ENCODE results near the gene PEX19. TPM values are rescaled to one million over a fixed set of nuclear protein-coding genes. Genes with fewer than 3 reads are reported as not detected.

The PEX19 gene
- total and polyA plus RNA-seq, 9 donors, result 38.9 to 139 (median 70.6) TPM

- TF ChIP-seq POLR2A (IDR thresholded peaks at IDR 0.05) (no peak), CTCF (IDR thresholded peaks at IDR 0.05) (no peak), EP300 (IDR thresholded peaks at IDR 0.05) (no peak)
- intact Hi-C loops (cut with DNase I), result loop anchor here in 3 of 4 donors (10.0 kb wide), 3 partner anchors 63 to 163 kb away; partner anchors contain the start of genes CASQ1 (in 2 of the 3) and IGSF8 (in 1 of the 3)
- WGBS, 3 donors, result 93 to 94% (median 94%) methylated on average over 7 of the region's 7 CpGs
- peaks cover 9% of the 10 kb centered on the region for H3K4me1 ChIP-seq (ENCODE audit: insufficient read depth)
- no peak for DNase-seq
- no peak overlapping the region for H3K4me3 ChIP-seq
- no peaks in the 10 kb centered on the region for H3K9me3 ChIP-seq
- H3K27me3 ChIP-seq, result no peaks in the 10 kb centered on the region
- H3K27ac ChIP-seq, result no peak overlapping the region
- H3K36me3 ChIP-seq, result no peaks in the 10 kb centered on the region
Observed at GRCh38 chr1:160258177-160258798, 26.6 kb downstream of the PEX19 start.

GRCh38 chr1:160257411-160258015 is 27.4 kb downstream of the PEX19 start:
- intact Hi-C loops (cut with DNase I), result loop anchor here in 3 of 4 donors (10.0 kb wide), 3 partner anchors 63 to 163 kb away; partner anchors contain the start of genes CASQ1 (in 2 of the 3) and IGSF8 (in 1 of the 3)
- no peaks in the 10 kb centered on the region for H3K27me3 ChIP-seq
- H3K27ac ChIP-seq, result no peak overlapping the region
- no peak overlapping the region for H3K4me3 ChIP-seq
- peaks cover 5% of the 10 kb centered on the region for H3K4me1 ChIP-seq (ENCODE audit: insufficient read depth)
- no peak for DNase-seq
- no peak for TF ChIP-seq POLR2A (IDR thresholded peaks at IDR 0.05)
- TF ChIP-seq EP300 (IDR thresholded peaks at IDR 0.05), result no peak
- TF ChIP-seq CTCF (IDR thresholded peaks at IDR 0.05), result no peak
- WGBS, 3 donors, result 91 to 97% (median 96%) methylated on average over 6 of the region's 6 CpGs
- no peaks in the 10 kb centered on the region for H3K36me3 ChIP-seq
- no peaks in the 10 kb centered on the region for H3K9me3 ChIP-seq

- TF ChIP-seq CTCF (IDR thresholded peaks at IDR 0.05) (no peak), POLR2A (IDR thresholded peaks at IDR 0.05) (no peak), EP300 (IDR thresholded peaks at IDR 0.05) (no peak)
- H3K9me3 ChIP-seq, result no peaks in the 10 kb centered on the region
- intact Hi-C loops (cut with DNase I), result loop anchor here in 3 of 4 donors (10.0 kb wide), 3 partner anchors 62 to 162 kb away; partner anchors contain the start of genes CASQ1 (in 2 of the 3) and IGSF8 (in 1 of the 3)
Observed at GRCh38 chr1:160256396-160257046, 28.4 kb downstream of the PEX19 start.

GRCh38 chr1:160255781-160256300 is 29.1 kb downstream of the PEX19 start:
- intact Hi-C loops (cut with DNase I), result loop anchor here in 3 of 4 donors (10.0 kb wide), 3 partner anchors 61 to 161 kb away; partner anchors contain the start of genes CASQ1 (in 2 of the 3) and IGSF8 (in 1 of the 3)
- peaks cover 5% of the 10 kb centered on the region for H3K4me1 ChIP-seq (ENCODE audit: insufficient read depth)
- DNase-seq, result no peak

More at GRCh38 chr1:160256396-160257046, 28.4 kb downstream of the PEX19 start:
- H3K4me1 ChIP-seq (ENCODE audit: insufficient read depth), result peaks cover 5% of the 10 kb centered on the region
- H3K27ac ChIP-seq, result no peak overlapping the region
- DNase-seq, result no peak
- H3K27me3 ChIP-seq, result no peaks in the 10 kb centered on the region
- H3K36me3 ChIP-seq, result no peaks in the 10 kb centered on the region
- 8 to 21% (median 10%) methylated on average over 3 of the region's 3 CpGs for WGBS, 3 donors
- no peak overlapping the region for H3K4me3 ChIP-seq

More at GRCh38 chr1:160255781-160256300, 29.1 kb downstream of the PEX19 start:
- H3K4me3 ChIP-seq, result no peak overlapping the region
- no peaks in the 10 kb centered on the region for H3K27me3 ChIP-seq
- no peaks in the 10 kb centered on the region for H3K9me3 ChIP-seq
- WGBS, 3 donors, result 60 to 68% (median 67%) methylated on average over 4 of the region's 4 CpGs
- no peaks in the 10 kb centered on the region for H3K36me3 ChIP-seq
- no peak overlapping the region for H3K27ac ChIP-seq
- TF ChIP-seq CTCF (IDR thresholded peaks at IDR 0.05) (no peak), POLR2A (IDR thresholded peaks at IDR 0.05) (no peak), EP300 (IDR thresholded peaks at IDR 0.05) (no peak)
